Muscle of back (tissue), 11 donors: ENCODE results near the gene SULT1A2. TPM values are rescaled to one million over a fixed set of nuclear protein-coding genes. Genes with fewer than 3 reads are reported as not detected.
"Not testable (repeated sequence)": the region's sequence is repeated elsewhere in the genome, so short reads cannot be mapped to it uniquely, and the experiment has no call there.

ENCODE experiments used
- DNase-seq, 3 donors: peaks; one replicate each; pipeline versions ENCODE4 v3.0.0 to v3.0.0-alpha.2; 2013
- polyA plus RNA-seq, 10 donors: library from polyadenylated mRNA; unstranded; fragments of 120-200 nt; gene quantifications; one replicate each; pipeline ENCODE4 v1.2.1, GENCODE V29; 2013; ENCODE audit not compliant: insufficient read length in 10 of 10

Gene SULT1A2
- polyA plus RNA-seq, 10 donors = 0.21 to 1.6 (median 0.46) TPM

DNA sequence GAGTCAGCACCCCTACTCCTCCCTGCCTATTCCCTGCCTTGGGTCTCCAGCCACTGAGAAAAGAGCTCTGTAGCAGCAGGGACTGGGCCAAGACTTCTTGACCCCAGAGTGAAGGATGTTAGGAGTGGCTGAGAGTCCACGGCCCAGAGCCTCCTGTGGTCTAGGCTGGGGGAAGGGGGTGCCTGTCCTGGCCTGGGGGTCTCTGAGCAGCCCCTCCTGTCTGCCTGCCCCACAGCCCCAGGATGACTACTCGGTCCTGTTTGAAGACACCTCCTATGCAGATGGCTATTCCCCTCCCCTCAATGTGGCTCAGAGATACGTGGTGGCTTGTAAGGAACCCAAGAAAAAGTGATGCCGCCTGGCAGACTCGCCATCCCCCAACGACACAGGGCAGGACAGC lies 5.5 kb downstream of the SULT1A2 start:
- DNase-seq = no peak

- no peak for DNase-seq
These were observed 6.2 kb downstream of the SULT1A2 start for GRCh38 chr16:28590384-28591340.

GRCh38 chr16:28589930-28590329 lies 6.9 kb downstream of the SULT1A2 start:
- no peak for DNase-seq

DNA sequence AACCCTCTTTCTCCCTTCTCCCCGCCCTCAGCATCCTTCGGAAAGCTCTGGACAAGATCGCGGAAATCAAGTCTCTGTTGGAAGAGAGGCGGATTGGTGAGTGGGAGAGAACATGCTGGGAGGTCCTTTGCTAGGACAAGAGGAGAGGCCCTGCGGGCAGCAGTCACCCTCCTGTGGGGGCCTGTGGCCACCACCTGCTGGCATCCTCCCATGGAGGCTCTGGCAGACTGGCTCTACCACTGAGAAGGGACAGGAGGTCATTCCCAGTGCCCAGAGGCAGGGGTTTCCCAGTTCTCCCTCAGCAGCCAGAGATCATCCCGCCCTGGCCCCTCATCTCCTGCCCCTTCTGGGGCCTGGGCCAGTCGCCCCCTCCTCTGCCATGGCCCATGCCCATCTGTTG lies 7.8 kb downstream of the SULT1A2 start:
- DNase-seq = no peak

DNA sequence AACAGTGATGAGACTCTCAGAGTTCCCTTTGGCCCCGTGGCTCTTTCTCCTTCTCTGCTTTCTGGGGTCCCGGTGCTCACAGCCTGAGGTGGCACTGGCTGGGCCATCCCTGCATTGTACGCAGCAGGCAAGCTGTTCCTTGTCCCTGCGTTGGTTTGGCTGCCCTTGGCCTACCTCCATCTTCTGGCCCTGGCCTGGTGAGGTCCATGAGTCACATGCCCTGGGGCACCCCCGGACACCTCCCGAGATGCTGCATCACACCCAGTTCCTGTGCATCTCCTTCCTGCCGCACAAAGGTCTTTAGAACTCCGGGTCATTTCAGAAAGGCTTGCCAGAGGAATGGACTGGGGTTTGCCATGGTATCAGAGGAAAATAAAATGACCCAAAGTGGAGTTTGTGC lies 9.5 kb downstream of the SULT1A2 start:
- DNase-seq = no peak

DNA sequence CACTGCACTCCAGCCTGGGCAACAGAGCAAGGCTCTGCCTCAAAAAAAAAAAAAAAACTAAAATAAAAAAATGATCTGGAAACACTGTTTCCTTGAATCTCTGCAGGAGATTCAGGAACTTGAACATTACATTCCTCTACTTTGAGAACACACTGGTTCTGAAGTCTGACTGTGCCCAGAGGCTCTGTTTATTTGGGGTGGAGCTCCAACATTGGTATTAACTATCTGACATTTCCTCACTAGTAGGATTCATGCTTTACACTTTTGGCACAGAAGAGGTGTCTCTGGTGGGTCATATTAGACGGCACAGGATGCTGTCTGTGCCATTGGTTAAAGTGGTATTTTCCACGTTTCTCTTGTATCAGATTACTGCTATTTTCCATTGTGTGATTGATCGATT lies 10.4 kb downstream of the SULT1A2 start:
- no peak for DNase-seq

GRCh38 chr16:28585674-28586073 lies 11.2 kb downstream of the SULT1A2 start:
- no peak for DNase-seq

GRCh38 chr16:28580726-28581315 lies 16.0 kb downstream of the SULT1A2 start:
- no peak for DNase-seq

GRCh38 chr16:28575446-28576109 lies 21.3 kb downstream of the SULT1A2 start:
- no peak for DNase-seq

GRCh38 chr16:28574925-28575324 lies 21.9 kb downstream of the SULT1A2 start:
- DNase-seq = no peak

DNA sequence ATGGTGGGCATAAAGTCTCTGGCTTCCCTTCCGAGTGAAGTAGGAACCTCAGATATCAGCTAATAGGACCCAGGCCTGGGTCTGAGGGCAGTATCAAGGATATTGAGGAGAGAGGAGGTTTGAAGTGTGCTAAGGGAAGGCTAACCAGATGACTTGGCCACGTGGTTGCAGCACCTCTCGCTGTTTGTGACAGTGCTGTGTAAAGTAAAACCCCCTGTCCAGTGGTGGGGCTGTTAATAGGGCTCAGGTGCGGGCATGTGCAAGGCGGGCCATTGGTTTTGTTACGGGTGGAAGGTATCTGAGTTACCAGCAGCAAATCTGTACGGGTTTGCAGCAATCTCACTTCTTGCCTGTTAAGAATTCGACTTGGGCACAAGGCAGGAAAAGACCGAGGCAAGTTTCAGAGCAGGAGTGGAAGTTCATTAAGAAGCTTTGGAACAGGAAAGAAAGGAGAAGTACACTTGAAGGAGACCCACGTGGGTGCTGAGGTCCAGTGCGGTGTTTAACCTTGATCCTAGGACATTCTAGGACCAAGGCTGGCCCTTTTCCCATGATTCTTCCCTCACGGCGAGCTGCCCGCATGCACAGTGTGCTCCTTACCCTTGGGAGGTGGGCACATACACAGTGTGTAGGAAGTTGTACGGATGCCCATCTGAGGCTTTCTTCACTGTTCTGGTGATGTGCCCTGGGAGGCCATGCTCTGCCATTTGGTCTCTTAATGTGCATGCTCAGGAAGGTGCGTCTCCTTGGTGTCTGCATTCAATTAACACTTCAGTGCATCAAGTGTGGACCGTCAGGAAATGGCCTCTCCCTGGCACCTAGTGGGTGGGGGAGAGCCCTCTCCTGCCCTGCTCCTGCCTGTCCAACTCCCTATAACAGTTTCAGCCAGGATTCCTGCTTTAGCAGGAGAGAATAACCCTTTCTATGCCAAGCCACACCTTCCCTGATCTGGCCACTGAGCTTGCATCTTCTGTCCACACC lies 22.8 kb downstream of the SULT1A2 start:
- DNase-seq = no peak

GRCh38 chr16:28572696-28573510 lies 23.9 kb downstream of the SULT1A2 start:
- DNase-seq = peak; percentile 66 to 90 (median 69)

DNA sequence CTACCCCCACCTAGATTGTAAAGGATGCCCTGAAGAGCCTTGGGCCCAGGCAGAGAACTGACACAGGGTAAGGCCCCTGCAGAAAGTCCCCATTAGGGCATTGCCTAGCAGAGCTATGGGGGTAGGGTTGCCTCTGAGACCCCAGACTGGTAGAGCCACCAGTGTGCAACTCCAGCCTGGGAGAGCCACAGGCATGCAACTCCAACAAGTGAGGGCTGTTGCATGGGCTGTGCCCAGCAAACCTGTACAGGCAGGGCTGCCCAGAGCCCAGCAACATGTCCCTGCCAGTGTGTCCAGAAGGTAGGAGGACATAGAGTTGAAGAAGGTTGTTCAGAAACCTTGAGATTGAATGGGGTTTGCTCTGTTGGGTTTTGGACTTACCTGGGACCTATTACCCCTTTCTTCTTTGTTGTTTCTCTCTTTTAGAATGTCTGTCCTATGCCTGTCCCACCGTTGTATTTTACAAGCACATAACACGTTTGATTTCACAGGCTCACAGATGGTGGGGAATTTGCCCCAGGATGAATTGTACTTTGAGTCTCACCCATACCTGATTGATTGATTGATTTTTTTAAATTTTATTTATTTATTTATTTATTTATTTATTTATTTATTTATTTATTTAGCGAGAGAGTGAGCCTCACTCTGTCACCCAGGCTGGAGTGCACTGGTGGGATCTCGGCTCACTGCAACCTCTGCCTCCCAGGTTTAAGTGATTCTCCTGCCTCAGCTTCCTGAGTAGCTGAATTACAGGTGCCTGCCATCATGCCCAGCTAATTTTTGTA lies 26.7 kb downstream of the SULT1A2 start:
- DNase-seq = no peak

DNA sequence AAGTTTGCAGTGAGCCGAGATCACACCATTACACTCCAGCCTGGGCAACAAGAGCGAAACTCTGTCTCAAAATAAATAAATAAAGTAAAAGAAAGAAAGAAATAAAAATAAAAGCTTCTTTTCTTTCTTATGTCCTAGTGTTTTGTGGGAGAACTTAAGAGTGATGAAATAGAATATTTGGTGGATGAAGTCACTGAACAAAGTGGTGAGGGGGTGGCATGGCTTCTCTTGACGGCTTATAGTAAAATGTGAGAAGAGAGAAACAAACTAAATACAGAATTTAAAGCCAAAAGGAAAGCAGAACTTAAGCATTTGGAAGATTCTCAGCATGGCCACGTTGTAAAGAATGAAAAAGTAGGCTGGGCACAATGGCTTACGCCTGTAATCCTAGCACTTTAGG lies 27.8 kb downstream of the SULT1A2 start:
- no peak for DNase-seq

DNA sequence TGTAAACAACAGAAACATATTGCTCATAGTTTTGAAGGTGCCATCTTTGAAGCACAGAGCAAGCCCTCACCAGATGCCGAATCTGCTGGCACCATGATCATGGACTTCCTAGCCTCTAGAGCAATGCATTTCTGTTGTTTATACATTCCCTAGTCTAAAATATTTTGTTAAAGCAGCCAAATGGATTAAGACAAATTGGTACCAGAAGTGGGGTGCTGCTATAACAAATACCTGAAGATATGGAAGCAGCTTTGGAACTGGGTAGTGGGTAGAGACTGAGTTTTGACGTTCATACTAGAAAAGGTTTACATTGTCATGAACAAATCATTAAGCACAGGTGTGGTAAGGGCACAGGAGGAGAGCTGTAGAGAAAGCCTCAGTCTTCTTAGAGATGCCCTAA lies 29.6 kb downstream of the SULT1A2 start:
- no peak for DNase-seq

- DNase-seq = not testable (repeated sequence)
These were observed 30.5 kb downstream of the SULT1A2 start for GRCh38 chr16:28566233-28566925.

- DNase-seq = no peak
These were observed 33.6 kb downstream of the SULT1A2 start for GRCh38 chr16:28563218-28563617.

DNA sequence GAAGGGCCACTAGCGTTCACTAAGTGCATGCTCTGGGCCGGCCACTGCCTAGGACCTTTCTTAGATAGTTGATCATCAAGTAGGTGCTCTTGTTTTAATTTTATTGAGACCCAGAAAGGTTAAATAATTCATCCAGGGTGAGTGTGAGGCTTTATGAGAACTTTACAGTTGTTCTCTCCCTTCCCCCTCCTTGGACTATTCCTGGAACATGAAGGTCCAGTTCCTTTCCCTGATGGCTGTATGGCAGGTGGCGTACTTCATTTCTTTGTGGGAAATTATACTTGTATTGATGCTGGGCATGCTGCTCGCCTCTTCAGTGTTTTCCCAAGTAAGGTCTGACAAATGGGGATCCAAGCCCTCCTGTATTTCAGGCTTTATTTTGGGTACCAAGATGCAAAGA lies 34.7 kb downstream of the SULT1A2 start:
- DNase-seq = no peak

- DNase-seq = no peak
These were observed 35.2 kb downstream of the SULT1A2 start for GRCh38 chr16:28561557-28562187.
